ENCODE results near the gene LZTS2.

LZTS2 gene

GRCh38 chr10:100998991-100999741 lies 442 bp upstream of the LZTS2 start:
- peak; percentile 66 for DNase-seq

DNA sequence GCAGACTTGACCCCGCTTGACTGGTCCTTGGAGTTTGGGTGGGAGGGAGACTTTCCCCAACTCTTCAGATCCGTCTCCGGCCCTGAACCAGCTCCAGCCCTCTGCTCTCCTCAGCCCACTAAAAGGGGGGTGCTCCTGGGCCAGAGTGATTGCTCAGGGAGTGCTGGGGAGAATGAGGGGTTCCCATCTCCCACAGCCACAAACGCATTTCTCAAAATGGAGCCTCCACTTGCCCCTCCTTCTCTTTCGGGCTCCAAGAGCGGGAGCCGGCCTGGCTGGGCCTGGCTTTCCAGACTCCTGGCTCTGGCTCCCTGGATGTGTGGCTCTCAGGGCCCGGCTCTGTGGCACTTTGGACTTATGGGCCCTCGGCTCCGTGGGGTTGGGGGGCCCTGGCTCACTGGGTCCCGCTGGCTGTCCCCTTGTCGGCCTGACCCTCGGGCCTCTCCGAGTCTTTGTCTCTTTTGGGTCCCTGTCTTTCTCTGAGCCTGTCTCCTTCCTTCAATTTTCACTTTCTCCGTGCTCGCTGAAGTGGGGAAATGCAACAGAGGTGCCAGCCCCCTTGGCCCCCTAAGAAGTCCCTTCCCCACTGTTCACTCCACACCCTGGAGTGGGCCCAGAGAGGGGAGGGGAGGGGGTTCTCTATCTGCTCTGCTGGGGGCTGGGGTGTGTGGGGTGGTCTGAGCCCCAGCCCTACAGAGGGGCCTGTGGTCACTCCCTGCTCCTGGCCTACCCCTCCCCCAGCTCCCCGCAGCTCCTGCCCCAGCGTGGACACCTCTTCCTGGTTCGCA lies 713 bp downstream of the LZTS2 start:
- DNase-seq: no peak

DNA sequence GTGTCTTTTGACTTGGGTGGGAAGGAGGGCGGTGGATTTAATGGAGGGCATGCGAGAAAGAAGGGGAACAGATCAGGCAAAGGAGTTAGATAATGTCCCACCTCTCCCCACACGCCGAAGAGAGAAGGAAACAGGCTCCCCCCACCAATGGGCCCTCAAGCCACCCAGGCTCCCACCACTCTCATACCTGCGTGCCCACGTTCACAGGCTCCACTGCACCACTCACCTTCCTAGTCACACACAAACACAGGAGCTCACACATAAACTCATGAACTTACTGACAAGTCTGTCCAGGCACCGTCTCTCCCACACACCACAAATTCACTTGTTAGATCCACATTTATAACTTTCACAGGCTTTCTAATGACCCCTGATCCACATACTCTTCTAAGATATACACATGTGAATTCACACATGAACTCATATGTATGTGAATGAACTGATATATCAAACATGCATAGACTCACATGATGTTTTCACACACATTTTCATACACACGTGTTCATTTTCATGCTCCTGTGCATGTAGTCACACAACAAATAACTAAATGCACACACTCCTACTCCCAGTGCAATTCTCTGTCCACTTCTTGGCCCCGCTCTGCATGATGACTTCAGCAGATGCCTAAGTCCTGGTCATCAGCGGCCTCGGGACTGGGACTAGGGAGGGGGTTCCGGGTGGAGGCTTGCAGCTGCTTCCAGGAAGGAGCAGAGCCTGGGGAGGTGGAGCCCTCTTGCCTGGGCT lies 1.5 kb downstream of the LZTS2 start:
- DNase-seq: no peak

DNA sequence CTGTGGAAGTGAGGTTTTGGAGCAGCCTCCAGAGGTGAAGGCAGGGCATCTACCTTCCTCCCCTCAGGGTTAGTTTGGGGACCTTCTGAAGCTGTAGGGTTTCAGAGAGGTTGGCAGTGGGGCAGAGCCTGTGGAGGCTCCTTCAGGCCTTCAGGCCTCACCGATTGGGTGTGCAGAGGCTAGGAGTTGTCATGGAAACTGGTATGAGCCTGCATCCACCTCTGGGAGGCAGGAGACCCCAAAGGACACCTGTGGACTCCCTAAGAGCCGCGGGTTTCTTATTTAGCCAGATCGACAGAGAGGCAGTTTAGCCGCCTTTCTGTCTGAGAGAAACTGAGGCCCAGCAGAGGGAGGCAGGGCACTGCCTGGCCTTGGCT lies 2.0 kb downstream of the LZTS2 start:
- DNase-seq: no peak

DNA sequence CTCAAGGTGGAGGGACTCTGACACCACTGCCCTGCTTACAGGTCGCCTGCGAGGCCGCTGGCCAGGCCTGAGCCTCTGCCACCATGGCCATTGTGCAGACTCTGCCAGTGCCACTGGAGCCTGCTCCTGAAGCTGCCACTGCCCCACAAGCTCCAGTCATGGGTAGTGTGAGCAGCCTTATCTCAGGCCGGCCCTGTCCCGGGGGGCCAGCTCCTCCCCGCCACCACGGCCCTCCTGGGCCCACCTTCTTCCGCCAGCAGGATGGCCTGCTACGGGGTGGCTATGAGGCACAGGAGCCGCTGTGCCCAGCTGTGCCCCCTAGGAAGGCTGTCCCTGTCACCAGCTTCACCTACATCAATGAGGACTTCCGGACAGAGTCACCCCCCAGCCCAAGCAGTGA lies 2.8 kb downstream of the LZTS2 start:
- no peak for DNase-seq

GRCh38 chr10:101003639-101004206 lies 4.1 kb downstream of the LZTS2 start:
- DNase-seq: no peak

DNA sequence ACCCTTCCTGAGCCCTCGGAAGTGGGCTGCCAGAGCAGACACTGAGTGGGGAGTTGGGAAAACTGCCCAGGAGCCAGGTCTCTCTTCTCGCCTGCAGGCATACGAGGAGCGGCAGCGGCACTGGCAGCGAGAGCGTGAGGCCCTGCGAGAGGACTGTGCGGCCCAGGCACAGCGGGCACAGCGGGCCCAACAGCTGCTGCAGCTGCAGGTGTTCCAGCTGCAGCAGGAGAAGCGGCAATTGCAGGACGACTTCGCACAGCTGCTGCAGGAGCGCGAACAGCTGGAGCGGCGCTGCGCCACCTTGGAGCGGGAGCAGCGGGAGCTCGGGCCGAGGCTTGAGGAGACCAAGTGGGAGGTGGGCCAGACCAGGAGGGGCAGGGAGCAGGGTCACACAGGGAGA lies 5.8 kb downstream of the LZTS2 start:
- no peak for DNase-seq

DNA sequence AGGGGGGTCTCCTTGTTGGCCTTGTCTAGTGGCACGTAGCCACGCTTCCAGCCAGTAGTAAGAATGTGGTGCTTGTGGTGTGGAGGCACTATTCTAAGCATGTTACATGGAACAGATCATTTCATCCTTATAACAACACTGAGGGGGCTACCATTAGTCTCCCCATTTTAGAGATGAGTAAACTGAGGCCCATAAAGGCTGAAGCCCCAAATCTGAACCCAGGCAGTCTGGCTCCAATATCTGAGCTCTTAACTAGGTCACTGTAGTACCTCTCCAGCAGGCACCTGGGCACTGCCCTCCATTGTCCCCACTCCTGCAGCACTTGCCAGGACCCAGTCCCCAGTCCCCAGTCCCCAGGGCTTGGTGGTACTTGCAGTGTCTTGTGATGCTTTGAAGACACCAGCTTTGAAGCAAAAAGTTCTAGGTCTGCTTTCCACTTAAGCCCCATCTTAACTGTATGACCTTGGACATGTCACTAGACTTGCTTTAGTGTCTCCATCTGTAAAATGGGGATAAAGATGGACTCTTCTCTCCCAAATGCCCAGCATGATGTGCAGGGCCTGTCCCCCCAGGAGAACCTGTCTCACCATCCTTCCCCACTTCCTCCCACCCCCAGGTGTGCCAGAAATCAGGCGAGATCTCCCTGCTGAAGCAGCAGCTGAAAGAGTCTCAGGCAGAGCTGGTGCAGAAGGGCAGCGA lies 6.4 kb downstream of the LZTS2 start:
- DNase-seq: no peak

GRCh38 chr10:101006593-101007098 lies 7.0 kb downstream of the LZTS2 start:
- no peak for DNase-seq

DNA sequence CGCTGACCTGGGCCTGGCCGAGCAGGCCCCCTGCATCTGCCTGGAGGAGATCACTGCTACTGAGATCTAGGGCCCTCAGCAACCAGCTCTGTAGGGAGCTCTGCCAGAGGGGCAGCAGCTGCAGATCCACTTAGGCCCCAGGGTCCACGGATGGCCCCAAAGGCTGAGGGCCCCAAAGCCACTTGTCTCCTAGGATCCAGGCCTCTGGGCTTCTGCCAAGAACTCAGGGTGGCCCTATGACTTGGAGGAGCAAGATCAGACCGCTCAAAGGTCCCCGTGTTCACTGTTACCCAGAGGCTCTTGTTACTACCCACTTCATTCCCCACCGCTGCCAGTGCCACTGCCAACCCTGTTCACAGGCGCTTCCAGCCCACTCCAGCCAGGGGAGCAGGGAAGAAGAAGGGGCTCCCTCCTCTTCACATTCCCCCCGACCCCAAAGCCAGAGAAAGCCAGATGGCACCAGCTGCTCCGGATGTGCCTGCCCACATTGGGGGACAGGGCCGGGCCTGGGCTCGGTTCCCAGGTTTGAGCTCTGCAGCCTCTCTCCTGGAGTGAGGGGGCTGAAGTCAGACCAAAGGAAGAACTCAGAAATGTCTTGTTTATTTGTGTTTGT lies 7.6 kb downstream of the LZTS2 start:
- DNase-seq: no peak

DNA sequence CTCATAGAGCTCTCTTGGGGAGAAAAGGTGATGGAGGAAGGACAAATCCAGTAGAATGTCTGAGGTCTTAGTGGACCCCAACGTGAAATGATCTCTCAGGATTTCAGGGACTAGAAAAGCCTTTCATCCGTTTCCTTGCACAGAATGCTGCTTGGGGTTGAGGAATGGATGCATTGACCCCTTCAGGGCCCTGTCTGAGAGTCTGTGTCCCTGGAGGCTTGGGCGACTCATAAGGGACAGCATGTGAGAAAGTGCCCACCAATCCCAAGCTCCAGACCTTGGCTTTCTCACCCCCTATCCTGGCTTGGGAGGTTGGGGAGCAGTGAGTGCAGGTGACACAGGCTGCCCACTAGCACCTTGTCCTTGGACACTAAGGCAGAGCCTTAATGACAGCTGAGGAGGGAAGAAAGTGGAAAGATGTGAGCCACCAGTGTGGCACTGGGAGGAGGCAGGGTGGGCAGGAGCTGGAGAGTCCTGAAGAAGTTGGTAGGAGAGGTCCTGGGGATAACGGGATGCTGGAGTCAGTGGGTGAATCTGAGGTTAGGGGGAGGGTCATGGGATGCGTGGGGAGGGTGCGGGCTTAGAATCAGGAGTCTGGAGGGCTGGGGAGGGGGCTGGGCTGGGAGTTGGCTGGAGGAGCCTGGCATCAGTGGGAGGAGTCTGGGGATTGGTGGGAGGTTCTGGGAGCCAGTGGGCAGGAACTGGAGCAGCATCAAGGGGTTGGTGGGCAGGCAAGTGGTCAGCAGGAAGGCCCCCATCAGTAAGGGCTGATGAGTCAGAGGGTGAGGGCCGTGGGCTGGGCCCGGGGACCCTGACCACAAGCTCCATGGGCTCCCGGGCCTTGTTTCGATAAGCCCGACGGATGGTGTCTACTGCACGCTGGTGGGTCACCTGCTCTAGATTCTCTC lies 8.6 kb downstream of the LZTS2 start:
- DNase-seq: no peak

- no peak for DNase-seq
Observed at GRCh38 chr10:101008823-101009423, 9.3 kb downstream of the LZTS2 start.

DNA sequence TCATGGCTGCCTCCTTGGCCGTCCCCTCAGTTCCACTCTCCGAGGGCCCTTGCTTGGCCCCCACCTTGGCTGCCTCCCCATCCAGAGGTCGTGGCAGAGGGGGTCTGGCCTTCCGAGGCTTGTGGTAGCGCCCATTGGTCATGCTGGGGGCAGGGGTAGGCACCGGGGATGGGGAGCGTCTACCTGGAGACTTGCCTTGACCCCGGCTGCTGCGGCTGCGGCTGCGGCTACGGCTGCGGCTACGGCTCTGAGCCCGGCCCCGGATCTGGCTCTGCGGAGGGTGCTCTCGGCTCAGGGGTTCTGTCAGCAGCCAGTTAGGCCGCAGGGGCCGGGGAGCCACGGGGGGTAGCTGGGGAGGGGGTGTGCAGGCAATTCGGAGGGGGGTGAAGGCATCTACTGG lies 10.7 kb downstream of the LZTS2 start:
- DNase-seq: no peak

- DNase-seq: no peak
Observed at GRCh38 chr10:101011517-101012423, 12.2 kb downstream of the LZTS2 start.

- DNase-seq: peak; percentile 78
Observed at GRCh38 chr10:101012525-101013364, 13.1 kb downstream of the LZTS2 start.

GRCh38 chr10:101013365-101013825 lies 13.8 kb downstream of the LZTS2 start:
- DNase-seq: no peak

GRCh38 chr10:101014230-101014884 lies 14.7 kb downstream of the LZTS2 start:
- DNase-seq: peak; percentile 54

Data from stimulated activated naive CD4-positive, alpha-beta T cell treated with Interleukin-2 at 50 U/mL for 16 hours (primary cell).